Measurements from ENCODE around the gene SNTG2.
"Not testable (repeated sequence)": the region's sequence is repeated elsewhere in the genome, so short reads cannot be mapped to it uniquely, and the experiment has no call there.

The SNTG2 gene

DNA sequence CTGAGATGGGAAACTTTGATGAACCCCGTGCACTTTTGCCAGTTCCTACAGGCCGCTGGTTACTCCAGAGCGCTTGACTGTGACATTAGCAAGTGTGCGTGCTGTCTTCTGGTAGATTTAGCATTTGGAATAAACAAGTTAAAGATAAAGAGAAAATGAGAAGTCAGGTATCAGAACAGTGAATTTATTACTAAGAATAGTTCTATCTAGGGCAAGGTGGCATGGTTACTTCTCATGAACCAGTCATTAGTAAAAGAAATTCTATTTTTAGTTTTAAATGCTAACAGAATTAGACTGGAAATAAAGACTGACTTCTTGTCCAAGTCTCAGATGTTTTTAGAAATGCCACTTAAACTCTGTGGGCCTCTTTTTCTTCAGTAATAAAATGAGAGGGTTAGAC is 258.6 kb downstream of the SNTG2 start:
- DNase-seq: no peak

DNA sequence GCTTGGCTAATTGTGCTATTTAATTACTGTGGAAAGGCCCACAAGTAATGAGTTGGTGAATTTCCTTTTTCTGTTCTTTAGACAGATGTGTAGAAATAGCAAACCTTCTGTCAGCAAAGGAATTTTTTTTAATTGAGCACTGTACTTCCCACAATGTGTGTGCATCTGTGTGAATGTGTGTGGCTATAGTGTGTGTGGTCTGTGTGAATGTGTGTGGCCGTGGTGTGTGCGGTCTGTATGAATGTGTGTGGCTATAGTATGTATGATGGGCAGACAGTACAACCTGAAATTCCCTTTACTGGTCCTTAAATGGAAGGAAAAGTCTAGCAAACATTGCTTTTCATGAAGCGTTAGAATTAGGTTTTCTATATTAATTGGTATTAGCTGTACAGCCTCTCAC is 259.1 kb downstream of the SNTG2 start:
- no peak for DNase-seq

DNA sequence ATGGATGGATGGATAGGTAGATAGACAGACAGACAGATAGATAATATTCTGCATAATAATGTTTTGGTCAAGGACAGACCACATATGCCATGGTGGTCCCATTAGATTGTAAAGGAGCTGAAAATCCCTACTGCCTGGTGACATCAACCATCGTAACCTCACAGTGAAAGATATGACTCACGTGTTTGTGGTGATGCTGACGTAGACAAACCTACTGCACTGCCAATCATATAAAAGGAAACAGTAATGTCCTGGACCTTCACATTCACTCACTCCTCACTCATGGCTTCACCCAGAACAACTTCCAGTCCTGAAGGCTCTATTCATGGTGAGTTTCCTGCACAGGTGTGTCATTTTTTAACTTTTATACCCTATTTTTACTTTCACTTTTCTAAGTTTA is 259.7 kb downstream of the SNTG2 start:
- no peak for DNase-seq

DNA sequence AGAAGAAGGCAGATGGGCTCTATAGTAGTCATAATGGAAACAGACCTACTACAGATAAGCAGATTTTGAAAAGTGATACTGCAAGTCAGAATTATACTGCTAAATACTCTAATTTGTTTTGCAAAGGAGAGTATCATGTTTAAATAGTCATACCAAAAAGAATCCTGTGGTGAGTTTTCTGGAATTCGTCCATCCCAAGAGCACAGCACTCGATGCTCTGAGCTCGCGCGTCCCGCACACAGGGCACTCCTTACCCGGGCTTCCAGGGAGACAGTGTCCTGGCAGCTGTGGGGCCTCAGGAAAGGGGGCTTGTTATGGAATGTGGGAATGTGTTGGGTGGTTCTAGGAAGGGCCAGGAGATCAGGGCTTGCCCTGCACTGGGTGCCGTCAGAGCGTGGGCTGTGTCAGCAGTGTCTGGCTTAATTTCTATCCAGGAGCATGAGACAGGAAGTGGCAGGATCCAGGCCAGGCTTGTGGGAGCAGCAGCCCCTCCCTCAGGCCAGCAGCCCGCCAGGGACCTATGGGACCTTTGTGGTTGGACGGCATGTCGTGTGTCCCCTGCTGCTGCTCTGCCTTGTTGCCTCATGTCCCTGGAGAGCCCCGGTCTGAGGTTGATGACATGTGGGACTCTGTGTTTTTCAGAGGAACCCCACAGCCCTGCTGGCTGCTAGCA is 269.4 kb downstream of the SNTG2 start:
- peak in 1 of 2 experiments; percentile 61 for DNase-seq

DNA sequence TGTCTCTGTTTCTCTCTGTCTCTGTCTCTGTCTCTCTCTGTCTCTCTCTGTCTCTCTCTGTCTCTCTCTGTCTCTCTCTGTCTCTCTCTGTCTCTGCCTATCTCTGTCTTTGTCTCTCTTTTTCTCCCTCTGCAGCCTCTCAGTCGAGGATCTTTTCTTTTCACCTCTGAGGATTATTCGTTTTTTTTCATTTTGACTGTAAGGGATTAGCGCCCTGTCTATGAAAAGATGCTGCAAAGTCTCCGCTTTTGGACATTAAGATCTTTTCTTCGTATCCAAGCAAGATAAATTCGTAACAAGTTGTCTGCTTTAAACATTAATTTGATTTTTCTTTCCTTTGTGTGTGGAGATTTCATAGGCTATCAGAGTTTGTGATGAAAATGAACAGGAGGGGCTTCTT is 271.4 kb downstream of the SNTG2 start:
- DNase-seq: no peak

DNA sequence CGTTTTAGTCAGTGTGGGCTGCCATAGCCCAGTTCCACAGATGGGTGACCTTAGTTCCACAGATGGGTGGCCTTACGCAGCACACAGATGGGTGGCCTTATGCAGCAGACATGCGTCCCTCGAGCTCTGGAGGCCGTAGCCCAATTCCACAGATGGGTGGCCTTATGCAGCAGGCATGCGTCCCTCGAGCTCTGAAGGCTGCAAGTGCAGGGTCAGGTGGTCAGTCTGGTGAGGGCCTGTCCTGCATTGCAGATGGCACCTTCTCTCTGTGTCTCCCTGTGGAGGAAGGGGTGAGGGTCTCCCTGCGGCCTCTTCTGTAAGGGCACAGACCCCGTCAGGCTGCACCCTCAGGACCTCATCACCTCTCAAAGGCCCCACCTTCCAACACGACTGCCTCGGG is 273.1 kb downstream of the SNTG2 start:
- DNase-seq: no peak

DNA sequence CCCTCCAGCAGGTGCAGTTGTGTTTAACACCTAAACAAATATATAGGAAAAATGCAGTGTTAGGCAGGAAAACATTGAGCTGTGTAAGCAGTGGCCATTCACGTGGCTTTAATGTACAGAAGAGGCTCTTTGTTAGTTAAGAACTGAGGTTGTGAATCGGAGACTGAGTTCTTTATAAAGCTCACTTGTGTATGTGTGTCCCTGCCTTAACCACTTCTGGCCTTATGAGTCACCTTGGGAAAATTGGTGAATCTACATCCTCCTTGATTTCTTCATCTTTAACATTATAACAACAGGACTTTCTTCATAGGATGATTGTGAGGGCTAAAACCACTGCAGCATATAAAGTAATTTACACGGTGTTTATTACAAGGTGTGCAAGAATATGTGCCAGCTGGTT is 274.3 kb downstream of the SNTG2 start:
- no peak for DNase-seq

DNA sequence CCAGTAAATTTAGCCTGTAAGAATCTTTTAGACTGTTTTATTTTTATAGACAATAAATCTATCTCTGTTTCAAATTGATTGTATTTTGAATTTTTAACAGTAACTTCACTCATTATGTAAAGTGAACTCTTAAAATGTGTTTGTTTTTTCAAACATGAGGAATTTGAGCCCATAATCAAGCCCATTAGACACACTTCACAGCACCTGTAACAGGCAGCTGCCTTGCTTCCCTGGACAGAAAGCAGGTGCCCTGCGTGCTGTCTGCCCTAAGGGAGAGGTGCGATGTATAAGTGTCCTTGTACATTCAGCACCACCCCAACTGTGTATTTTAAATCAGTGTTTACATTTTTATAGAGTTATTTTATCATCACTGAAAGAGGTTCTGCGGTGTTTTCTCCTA is 276.1 kb downstream of the SNTG2 start:
- peak in 1 of 2 experiments; percentile 9 for DNase-seq

DNA sequence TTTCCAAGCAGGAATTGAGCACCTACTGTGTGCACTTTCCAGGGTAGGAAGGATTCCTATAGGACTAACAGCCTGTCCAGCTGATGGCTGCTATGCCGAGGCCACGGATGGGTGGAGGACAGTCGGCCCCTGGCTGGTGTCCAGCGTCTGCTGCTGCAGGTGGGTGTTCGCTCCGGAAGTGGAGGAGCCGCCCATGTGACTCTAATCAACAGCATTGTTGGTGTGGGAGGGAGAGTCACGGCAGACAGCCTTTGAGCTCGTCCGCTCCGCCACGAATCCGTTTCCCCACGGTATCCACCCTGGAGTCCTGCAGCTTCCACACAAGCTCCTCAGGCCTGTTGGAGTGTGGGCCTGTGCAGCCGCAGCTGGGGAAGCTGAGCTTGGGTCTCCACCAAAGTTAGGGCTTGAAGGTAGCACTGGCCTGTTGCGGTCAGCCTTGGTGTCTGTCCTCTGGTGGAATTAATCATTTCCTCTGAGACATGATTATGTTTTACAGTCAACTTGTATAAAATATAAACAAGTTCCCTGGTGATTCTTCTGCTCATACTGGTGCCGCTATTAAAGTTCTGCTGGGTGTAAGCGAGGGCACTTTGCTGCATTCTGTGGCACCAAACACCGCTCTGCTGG is 276.7 kb downstream of the SNTG2 start:
- DNase-seq: no peak

DNA sequence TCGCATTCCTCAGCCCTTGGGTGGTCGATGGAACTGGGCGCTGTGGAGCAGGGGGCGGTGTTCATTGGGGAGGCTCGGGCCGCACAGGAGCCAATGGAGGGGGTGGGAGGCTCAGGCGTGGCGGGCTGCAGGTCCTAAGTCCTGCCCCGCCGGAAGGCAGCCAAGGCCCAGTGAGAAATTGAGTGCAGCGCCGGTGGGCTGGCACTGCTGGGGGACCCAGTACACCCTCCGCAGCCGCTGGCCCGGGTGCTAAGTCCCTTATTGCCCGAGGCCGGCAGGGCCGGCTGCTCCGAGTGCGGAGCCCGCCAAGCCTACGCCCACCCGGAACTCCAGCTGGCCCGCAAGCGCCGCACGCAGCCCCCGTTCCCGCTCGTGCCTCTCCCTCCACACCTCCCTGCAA is 278.9 kb downstream of the SNTG2 start:
- not testable (repeated sequence) for DNase-seq

DNA sequence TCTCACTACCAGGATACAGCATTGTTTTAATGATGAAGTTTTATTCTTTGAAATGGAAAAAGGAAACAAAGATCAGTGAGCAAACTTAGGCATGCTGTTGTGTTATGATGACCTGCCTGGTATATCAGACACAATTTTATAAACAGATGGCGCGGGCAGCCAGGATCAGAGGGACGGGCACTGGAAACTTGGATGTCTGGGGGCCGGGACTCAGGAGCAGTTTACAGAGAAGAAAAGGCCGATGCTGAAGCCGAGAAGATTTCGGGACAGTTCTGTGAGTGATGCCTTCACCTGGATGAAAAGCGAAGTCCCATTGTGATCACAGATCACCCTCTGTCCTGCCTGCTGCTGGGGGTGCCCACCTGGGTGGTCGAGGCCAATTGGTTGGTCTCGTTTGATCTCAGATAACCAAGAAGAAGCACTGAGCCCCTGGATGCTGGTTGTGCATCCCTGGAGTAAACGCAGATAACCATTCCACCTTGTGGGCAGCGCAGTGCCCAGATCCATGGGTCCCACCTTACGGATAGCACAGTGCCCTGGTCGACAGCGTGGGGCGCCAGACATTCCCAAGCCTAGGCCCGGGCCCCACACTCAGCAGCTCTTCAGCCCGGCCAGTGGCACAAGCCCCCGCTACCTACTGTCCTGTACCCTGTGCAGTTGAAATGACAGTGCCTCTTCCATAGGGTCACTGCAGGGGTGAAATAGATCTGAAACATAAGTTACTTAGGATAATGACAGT is 279.7 kb downstream of the SNTG2 start:
- DNase-seq: no peak

DNA sequence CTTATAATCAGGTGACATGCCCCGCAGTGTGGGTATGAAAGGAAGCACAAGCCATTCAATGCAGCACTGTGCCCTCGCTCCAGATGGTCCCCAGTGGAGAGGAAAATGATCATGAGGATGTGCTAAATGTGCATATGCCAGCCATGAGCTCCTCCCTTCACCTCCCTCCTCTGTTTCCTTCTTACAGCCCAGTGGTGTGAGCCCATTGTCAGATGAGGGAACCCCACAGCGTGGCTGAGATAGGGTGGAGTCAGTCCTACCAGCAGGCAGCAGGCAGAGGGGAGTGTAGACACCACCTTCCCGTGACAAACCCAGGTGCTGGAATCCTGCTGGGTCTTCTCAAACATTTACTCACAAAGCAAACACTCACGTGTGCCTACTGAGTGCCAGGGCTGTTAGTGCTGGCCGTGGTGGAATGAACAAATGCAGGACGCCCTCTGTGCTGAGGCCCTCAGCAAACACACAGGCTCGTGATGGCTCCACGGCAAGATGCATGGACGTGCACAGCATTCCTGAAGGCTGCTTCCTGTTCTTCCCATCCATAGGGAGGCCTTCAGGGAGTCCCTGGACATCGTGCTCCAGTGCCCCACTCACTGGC is 280.9 kb downstream of the SNTG2 start:
- DNase-seq: no peak

DNA sequence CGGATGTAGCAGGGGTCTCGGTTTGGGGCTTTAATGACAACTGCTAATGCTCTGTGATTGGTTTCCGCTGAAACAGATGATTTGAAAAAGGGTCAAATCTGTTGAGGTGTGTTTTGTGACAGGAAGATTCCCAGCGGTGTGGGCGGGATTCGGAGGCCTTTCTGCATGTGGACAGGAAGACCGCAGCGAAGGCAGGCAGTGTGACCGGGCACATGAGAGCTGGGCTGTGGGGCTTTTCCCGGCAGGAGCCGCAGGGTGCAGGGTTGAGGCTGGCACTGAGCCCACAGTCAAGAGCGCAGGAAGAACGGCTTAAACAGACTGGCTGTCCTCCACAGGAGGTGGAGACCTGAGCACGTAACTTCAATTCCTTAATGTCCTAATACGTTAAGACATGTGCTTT is 282.6 kb downstream of the SNTG2 start:
- no peak for DNase-seq

DNA sequence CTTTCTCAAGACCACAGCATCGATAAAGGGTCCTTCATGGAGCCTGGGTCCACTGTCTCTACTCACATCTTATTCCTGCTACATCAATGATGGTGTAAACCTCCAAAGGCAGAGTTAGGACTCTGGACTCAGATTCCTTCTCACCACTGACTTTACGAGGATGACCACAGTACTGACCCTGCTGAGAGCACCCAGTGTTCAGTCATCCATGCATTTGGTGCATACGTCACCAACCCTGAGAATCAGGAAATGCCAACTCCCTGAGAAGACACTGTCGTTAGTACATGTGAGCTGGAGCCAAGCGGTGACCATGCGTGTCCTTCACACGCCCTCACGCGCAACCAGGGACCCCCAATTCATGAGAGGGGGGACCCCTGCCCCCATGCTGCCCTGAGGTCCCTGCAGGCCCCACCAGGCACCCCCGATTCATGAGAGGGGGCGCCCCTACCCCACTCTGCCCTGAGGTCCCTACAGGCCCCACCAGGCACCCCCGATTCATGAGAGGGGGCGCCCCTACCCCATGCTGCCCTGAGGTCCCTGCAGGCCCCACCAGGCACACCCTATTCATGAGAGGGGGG is 284.2 kb downstream of the SNTG2 start:
- no peak for DNase-seq

DNA sequence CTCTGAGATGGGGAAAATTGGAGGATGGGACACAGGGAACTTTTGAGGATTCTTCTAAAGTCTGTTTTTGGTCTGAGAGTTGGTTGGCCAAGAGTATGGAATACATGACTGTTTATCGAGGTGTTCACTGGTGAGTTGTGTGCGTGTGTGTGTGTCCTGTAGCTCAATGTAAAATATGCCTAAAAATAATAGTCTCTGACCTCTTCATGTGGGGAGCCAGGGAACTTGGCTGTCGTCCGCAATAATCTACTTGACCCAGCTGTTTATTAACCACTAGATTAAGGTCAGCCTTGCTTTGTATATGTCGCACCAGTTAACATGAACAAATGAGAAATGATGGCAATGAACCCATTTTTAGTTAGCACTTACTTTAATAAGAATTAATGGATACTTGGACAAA is 285.2 kb downstream of the SNTG2 start:
- DNase-seq: no peak

DNA sequence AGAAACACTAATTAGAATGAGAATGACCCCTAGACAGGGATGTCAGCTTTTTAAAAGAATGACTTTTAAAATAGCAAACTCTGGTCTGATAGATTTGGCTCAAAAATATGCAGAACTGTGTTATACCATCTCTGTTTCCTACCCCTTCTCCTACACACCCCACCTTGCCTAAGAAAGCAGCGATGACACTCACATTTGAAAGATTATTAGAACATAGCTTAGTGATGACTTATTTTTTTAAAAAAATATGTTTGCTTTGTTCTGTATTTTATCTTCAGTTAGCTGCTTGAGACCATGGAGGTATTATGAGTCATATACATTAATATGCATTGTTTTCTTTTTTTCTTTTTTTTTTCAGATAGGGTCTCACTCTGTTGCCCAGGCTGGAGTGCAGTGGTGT is 286.0 kb downstream of the SNTG2 start:
- no peak for DNase-seq

DNA sequence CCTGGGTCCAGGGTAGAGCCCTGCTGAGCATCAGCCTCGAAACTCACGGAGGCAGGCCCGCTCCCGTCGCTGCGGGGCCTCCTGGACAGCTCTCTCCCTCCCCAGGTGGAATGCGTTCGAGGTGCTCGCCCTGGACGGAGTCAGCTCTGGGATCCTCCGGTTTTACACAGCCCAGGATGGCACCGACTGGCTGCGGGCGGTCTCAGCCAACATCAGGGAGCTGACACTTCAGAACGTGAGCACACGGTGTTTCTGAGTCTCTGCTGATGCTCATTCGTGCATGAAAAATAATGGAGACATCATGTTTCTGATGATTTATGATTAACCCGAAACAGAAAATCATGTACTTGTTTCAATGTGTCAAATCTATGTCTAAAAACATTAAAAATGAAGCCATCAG is 287.1 kb downstream of the SNTG2 start:
- DNase-seq: no peak

DNA sequence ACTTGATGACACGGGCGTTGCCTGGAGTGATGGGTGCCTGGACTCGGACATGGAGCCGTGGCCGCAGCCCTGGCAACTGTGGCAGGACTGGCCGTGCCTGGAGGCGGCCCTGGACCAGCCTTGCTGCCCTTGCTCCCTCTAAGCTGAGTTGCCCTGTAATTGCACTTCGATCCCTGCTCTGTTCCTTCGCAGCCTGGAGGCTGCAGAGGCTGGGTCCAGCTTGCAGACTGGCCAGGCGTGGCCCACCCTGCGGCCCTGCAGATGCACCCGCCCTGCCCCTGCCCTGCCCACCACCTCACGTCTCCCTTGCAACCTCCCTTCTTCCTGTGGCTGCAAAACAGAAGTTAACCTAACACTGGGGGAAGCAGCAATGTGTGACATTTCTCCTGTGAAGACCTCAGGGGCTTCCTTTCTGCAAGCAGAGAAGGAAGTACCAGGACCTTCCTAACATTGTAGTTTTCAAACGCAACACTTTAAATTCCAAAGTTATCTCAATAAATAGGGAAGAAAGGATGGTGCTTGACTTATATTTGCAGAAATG is 288.0 kb downstream of the SNTG2 start:
- no peak for DNase-seq

DNA sequence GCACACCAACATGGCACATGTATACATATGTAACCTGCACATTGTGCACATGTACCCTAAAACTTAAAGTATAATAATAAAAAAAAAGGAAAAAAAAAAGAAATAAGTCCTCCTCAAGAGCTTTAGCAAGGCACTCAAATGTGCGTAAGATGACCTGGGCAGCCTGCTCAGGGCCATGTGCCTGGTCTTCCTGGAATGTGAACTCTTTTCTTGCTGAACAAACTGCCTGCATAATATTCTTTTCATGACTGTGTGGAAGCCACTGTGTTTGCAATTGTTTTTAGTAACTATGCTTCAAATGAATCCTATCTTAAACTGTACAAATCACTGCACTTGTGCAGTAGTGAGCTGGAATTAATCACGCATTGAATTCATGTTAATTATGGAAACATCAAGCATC is 294.5 kb downstream of the SNTG2 start:
- DNase-seq: no peak

DNA sequence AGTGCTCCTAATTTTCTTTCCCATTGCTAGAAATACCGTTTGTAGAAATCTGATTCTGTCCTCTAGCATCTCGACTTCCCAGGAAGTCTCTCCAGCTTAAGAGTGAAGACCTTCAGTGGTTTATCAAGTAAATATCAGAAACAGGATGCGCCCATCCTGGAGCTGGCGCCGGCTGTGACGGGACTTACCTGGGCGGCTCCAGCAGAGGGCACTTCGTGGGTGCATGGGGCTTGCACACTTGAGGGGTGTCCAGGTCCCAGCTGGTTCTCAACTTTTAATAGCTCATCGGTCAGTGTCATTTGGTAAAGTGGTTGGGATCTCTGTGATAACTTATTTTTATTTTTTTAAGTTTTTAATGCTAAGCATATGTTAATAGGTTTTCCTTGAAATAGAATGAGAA is 295.6 kb downstream of the SNTG2 start:
- DNase-seq: no peak

DNA sequence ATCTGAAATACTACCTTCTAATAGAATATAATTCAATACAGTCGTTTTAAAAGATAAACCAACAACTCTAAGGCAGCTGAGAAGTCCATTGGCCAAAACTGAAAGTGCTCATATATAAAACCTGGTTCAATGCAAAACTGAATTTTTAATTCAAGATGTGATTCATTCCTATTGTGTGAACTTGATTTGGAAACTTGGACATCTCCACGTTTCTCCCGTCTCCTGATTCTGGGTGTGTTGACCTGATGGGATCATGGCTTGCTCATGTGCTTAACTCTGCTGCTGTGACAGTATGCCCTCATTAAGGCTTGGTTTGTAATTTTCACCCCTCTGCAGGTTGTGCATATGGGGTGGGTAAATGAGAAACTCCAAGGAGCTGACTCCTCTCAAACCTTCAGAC is 296.3 kb downstream of the SNTG2 start:
- no peak for DNase-seq

DNA sequence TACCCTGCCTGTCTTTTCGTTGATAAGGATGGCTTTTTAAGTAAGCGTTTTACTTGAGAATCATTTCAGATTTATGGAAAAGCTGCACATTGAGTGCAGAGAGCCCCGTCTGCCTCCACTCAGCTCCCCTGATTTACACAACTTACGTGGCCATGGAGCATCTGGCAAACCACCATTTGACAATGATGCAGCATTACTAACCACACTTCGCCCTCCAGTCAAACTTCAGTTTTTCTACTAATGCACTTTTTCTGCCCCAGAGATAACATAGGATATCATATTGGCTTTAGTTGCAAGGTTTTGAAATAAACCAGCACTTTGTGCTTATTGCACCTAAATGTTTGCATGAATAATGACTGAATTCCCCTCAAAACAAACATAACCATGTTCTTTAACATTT is 297.5 kb downstream of the SNTG2 start:
- no peak for DNase-seq

All from NCI-H526 (cell line).